Dermis blood vessel endothelial cell (primary cell): ENCODE measurements around the gene ACSS1. TPM values are rescaled to one million over a fixed set of nuclear protein-coding genes. Genes with fewer than 3 reads are reported as not detected.

ENCODE experiments used
- DNase-seq: peaks from one replicate; pipeline ENCODE4 v3.0.0; 2010
- total RNA-seq: library from RNA; depleted of rRNA; stranded (reverse); fragments of >200 nt; gene quantifications from 2 replicates; pipeline ENCODE4 v1.2.3, GENCODE V29; 2014

ACSS1 gene
- total RNA-seq, 1 donor from 2014 or later = 52.1 TPM

DNA sequence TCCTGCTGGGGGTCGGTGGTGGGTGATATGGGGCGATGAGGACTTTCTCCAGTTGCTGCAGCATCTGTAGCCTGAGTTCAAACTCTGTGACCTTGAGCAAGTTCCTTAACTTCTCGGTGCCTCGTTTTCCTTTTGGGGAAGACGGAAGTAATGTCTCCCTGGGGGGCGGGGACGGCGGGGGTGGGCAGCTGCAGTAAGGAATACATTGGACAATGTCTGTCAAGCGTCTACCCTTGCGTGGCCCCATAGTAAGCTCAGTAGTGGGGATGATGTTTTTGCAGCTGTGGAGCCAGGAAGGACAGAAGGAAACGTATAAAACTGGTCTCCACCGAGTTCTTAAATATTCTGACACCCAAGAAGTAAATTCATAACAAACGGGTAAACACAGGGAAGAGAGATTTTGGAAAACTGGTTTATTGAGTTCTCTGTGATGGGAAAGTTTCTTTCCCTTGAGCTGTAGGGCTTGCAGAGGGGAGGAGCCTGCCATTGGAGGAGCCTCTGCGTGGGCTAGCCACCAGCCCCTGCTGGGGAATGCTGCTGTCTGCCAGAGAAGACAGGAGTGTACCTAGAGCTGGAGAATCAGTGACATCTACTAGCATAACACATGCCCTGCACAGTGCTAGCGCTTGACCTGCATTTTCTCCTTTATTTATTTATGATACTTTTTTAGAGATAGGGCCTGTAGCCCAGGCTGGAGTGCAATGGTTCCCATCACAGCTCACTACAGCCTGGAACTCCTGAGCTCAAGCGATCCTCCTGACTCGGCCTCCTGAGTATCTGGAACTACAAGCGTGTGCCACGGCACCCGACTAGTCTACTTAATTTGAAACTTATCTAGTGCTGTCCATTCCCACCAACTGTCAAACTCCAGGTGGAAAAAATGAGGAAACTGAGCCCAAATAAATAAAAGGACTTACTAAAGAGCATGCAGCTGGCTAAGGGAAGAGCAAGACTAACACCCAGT, 1.2 kb upstream of the ACSS1 start:
- DNase-seq = peak; percentile 44

DNA sequence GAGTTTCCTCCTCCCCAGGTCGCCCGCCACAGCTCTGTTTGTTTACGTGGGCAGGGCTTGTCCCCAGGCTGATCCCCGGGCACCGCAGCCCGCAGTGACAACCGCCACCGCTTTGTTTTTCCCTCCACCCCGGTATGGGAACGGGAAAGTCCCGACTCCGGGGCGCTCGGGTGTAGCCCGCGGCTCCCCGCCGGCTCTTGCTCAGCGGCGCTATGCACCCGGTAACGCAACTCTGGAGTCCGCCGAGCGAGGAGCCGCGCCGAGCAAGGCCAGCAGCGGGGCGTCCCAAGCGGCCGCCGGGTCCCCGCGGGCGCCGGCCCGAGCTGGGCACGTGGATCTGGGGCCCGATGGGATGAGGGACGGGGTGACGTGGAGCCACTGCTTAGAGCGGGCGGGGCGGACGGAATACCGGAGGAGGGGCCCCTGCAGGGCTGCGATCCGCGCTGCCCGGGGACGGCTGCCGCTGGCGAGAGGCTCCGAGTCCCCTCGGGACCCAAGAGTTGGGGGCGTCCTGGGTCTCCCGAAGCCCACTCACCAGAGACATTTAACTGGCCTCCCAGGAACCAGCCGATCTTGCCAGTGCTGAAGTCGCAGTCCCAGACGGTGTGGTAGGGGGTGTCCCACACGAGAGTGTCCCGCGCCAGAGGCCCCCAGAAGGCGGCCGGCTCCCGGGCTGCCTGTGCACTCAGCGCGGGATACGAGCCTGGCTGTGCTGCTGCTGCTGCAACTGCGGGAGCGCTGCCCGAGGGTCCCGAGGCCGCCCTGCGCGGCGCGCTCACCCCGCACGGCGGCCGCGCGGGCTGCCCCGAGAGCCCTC, 497 bp downstream of the ACSS1 start:
- peak; percentile 60 for DNase-seq

DNA sequence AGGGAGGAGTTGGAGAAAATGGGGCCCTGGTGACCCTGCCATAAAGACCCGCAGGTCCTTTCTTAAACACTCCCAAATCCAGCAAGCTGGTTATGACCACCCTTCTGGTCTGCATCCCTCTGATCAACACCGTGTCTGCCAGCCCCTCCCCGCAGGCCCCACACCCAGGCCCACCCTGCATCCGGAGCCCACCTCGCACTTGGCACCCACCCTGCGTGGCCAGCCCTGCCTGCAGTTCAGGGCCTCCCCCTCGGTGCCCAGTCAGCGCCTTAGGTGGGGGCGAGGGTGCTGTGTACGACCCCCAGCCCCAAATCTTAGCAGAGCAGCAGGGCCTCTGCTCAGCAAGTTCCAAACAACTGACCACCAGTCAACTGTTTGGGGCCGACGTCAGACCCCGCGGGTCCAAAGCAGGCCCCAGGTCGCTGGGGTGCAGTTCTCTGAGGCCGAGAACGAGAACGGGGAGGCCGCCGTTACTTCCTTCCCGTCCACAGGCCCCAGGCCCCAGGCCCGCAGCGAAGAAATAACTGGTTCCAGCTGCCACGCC, 1.2 kb downstream of the ACSS1 start:
- DNase-seq = no peak

DNA sequence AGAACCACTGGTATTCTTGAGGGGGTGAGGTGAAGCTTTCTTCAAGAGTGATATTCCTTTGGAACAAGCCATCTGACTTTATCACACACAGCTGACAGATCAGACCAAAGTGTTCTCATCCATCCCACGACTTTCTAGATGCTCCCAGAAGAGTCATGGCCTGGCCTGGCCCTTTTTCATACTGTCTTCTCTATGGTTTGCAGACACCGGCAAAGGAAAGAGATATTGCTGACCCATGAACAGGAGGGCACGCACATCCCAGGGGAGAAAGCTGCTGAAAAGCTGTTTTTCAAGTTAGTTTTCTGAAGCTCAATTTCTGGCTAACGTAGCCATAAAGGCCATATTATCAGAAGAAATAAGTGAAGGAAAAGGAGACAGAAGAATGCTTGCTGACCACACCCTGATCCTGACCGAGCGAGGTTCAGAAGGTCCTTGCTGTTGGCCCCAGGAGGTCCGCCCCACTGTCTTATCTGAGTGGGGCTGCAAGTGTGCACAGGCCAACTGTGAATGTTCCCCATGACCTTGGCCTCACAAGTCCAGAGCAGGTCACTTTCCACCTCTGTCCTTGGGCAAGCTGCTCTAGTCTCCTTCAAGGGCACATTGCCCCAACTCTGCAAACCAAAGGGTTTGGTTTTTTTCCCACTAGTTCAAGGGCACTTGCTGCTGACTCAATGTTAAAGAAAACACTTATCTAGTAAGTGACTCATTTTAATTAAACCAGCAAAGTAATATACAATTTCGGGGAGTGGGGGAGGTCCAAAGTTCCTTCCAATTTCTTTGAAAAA, 2.0 kb downstream of the ACSS1 start:
- DNase-seq = no peak

DNA sequence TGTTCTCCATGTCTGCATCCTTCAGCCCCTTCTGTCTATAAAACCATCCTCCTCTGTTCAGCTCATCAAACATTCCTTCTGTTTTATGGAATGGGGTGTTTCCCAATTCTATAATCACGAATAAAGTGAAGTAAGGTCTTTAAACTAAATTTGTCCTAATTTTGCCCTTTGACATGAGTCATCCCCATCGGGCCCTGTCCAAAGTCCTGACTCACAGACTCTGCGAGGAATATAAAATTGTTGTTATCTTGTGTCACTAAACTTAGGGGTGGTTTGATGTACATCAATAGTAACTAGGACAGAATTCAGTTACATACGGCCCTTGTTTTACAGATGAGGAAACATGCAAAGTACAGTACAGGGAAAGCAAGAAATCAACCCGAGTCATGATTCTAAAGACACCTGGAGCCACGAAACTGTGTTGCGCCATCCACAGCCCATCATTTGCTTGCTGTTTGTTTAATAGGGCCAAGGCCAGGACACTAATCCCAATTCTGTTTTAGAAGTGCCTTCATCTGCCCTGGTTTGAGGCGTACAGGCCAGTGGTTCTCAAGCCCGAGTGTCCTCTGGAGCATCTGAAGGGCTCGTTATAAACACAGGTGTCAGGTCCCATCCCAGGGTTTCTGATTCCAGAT, 2.8 kb downstream of the ACSS1 start:
- no peak for DNase-seq

- no peak for DNase-seq
These were observed 3.7 kb downstream of the ACSS1 start for GRCh38 chr20:25054096-25054820.

DNA sequence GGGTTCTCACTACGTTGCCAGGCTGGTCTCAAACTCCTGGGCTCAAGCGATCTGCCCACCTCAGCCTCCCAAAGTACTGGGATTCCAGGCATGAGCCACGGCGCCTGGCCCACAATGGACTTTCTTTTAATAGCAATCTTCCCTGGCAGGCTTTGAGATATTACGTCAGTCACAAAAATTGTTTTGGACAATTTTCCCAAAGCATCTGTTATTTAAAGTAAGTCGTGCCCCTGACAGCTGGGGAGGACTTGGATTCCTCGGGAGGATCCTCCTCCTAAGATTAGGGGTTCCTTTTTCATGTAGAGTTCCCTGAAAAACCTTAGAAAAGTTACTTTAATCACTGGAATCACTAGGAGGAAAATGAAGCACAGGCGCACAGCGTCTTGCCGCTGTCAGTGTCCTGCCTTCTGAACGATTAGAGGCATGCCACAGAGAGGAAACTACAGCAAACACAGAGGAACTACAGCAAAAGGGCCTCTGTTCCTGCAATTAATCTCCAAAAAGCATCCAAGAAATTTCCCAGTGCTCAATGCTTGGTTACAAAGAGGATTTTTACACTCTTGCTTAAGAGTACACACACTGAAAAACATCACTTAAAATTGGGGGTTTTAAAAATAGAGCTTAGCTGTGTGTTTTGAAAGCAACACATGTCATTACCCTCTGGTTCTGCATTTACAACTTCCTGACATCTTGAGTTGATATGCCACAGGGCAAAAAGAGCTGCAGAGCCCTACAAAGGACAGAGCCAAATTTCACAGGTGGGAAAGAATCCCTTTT, 4.5 kb downstream of the ACSS1 start:
- peak; percentile 37 for DNase-seq

GRCh38 chr20:25052255-25053194, 5.4 kb downstream of the ACSS1 start:
- no peak for DNase-seq

- DNase-seq = no peak
These were observed 6.4 kb downstream of the ACSS1 start for GRCh38 chr20:25051386-25052155.

GRCh38 chr20:25050501-25051350, 7.2 kb downstream of the ACSS1 start:
- no peak for DNase-seq

DNA sequence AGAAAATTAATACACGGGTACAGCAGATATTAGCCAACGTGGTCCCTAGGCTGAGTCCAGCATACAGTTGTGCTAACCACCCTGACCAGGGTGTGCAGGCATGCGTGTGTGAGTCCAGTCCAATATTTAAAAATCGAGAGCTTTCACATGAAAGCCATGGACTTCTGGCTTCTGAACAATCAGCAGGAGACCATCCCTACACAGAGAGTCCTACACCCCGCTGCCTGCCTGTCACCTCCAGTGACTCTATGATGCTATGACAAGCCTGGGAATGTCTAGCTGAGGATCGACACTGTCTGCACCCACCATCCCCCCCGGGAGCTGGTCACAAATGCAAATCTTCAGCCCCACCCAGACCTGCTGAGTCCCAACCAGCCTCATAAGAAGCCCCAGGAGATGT, 7.9 kb downstream of the ACSS1 start:
- no peak for DNase-seq

DNA sequence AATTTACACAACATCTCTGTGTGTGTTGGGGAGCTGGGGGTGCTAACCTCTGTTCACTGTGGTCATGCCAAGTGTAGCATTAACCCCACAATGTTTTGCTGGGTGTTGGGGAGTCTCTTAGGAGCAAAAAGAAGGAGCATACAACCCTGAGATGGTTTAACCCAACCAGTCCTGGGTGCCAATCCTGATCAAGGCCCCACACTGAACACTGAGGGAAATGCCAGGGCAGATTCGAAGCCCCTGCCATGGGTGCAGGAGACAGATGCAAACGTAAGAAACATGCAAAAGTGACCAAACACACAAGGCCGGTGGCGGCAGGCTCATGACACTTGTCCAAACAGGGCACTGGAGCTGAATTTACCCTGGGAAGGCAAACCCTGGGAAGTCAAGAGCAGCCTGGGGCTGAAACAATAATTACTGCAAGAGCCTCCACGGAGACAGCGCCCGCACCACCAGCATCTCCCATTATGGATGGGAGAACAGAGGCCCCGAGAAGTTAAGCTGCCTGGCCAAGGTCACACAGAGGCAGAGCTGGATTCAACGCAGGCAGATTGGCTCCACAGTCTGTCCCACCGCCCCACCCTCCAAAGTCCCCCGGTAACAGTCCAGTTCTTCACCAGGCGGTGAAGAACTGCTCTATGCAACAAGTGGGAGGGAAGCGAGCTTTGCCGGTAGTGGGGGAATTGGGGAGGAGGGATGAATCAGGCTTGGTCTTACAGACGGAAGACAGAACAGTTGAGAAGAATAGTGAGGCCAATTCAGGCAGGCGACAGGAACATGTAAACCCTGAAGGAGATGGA, 8.5 kb downstream of the ACSS1 start:
- DNase-seq = no peak

DNA sequence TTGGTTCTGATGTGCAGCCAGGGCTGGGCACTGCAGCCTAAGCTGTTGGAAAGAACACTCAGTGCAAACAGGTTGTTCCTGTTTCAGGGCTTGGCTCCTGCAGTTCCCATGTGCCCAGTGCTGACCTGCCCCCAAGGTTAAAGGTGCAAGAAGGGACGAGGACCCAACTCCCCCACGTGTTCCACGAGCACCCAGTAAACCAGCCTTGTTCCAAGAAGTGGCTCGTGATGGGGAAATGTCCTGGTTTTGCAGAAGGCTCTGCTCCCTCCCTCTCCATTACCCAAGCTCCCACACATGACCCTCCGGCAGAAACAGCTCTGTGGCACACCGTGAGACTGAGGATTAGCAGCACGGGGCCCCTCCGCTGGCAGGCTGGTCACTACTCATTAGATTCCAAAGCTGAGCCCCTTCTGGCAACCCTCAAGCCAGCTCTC, 9.4 kb downstream of the ACSS1 start:
- no peak for DNase-seq

DNA sequence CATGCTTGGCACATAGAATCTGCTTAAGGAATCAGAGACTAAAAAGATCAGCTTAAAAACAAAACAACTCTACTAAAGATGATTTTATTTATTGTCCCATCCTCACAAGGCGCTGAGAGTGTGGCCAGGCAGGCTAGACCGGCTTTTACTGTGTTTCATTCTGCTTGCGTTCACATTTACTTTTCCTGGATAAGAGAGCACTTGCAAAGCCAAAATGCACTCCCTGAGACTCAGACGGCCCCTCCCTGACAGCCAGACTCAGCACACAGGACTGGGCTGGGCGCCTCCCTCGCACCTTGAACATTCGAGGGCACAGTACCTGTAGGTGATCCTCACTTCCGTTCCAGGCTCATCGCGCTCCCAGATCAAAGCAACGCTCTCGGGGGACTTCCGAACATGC, 10.2 kb downstream of the ACSS1 start:
- DNase-seq = no peak

- no peak for DNase-seq
These were observed 10.9 kb downstream of the ACSS1 start for GRCh38 chr20:25046736-25047666.
